ENCODE data around the gene PRELID2.
"Not testable (repeated sequence)": the region's sequence is repeated elsewhere in the genome, so short reads cannot be mapped to it uniquely, and the experiment has no call there.

Gene PRELID2

GRCh38 chr5:145869753-145870152, 34.6 kb upstream of the PRELID2 start:
- Histone ChIP-seq H3K27ac (ENCODE audit: low read length, poor library complexity, severe bottlenecking) (no peak overlapping the region), H3K79me1 (replicated peaks; ENCODE audit: low read length, poor library complexity, severe bottlenecking) (no peaks in the 10 kb centered on the region), H4K8ac (ENCODE audit: low read length) (no peak overlapping the region), H4K91ac (ENCODE audit: low read length) (no peak overlapping the region), H3K4me1 (ENCODE audit: control insufficient read depth, insufficient read depth, low read depth, low read length) (no peaks in the 10 kb centered on the region), H3K9me3 (ENCODE audit: control insufficient read depth, low read length) (no peaks in the 10 kb centered on the region), H2BK5ac (ENCODE audit: low read depth, low read length, poor library complexity, severe bottlenecking) (no peak overlapping the region), H3K27me3 (ENCODE audit: control insufficient read depth in 1 of 2, insufficient read depth in 1 of 2, low read length in 2 of 2) (no peaks in the 10 kb centered on the region), H3K14ac (ENCODE audit: low read length in 2 of 2) (no peak overlapping the region), H3K4me2 (ENCODE audit: low read length, poor library complexity, severe bottlenecking) (no peak overlapping the region), H2BK120ac (ENCODE audit: low read depth, low read length) (no peak overlapping the region), H3K18ac (ENCODE audit: low read depth in 1 of 2, low read length in 2 of 2) (no peak overlapping the region), H3K4ac (ENCODE audit: low read depth in 1 of 2, low read length in 2 of 2) (no peak overlapping the region), H3K23ac (ENCODE audit: low read length in 2 of 2) (no peak overlapping the region), H3K4me3 (ENCODE audit: insufficient read depth in 1 of 2, low read depth in 1 of 2, low read length in 2 of 2) (no peak overlapping the region), H3K36me3 (ENCODE audit: control insufficient read depth in 1 of 2, insufficient read depth in 2 of 2, low read depth in 1 of 2, low read length in 2 of 2) (no peaks in the 10 kb centered on the region), H2AFZ (ENCODE audit: low read depth, low read length) (no peak overlapping the region), H2BK12ac (ENCODE audit: low read length in 2 of 2) (no peak overlapping the region), H2AK5ac (ENCODE audit: low read length, severe bottlenecking) (no peak overlapping the region), H2BK15ac (ENCODE audit: low read depth, poor library complexity, severe bottlenecking) (no peak overlapping the region), H3K9ac (ENCODE audit: low read length) (no peak overlapping the region)
- no peak for DNase-seq
- 95% methylated on average over 3 of the region's 4 CpGs for WGBS

DNA sequence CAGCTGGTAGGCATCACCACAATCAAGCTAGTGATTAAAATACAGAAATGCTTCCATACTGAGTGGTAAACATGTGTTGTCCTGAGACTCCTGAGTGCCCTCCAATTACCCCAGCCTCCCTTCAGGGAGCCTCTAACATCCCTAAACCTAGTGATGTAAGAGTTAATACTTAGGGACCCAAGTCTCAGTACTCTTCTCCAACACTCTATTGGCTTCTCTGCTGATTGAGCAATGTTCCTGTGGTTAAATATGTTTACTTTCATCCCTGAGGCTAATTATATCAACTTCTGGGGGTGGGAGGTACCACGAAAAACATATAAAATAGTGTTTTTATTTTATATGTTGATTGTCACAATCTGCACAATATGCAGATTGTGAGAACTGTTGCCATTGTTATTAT, 32.7 kb upstream of the PRELID2 start:
- DNase-seq = peak; percentile 77
- Histone ChIP-seq H4K8ac (ENCODE audit: low read length) (no peak overlapping the region), H2AK5ac (ENCODE audit: low read length, severe bottlenecking) (no peak overlapping the region), H3K18ac (ENCODE audit: low read depth in 1 of 2, low read length in 2 of 2) (no peak overlapping the region), H2BK12ac (ENCODE audit: low read length in 2 of 2) (no peak overlapping the region), H2BK5ac (ENCODE audit: low read depth, low read length, poor library complexity, severe bottlenecking) (no peak overlapping the region), H3K36me3 (ENCODE audit: control insufficient read depth in 1 of 2, insufficient read depth in 2 of 2, low read depth in 1 of 2, low read length in 2 of 2) (no peaks in the 10 kb centered on the region), H2AFZ (ENCODE audit: low read depth, low read length) (no peak overlapping the region), H3K23ac (ENCODE audit: low read length in 2 of 2) (no peak overlapping the region), H4K91ac (ENCODE audit: low read length) (no peak overlapping the region), H2BK120ac (ENCODE audit: low read depth, low read length) (no peak overlapping the region), H3K27me3 (ENCODE audit: control insufficient read depth in 1 of 2, insufficient read depth in 1 of 2, low read length in 2 of 2) (no peaks in the 10 kb centered on the region), H3K4me1 (ENCODE audit: control insufficient read depth, insufficient read depth, low read depth, low read length) (no peaks in the 10 kb centered on the region), H3K9ac (ENCODE audit: low read length) (no peak overlapping the region), H3K4ac (ENCODE audit: low read depth in 1 of 2, low read length in 2 of 2) (no peak overlapping the region), H3K27ac (ENCODE audit: low read length, poor library complexity, severe bottlenecking) (no peak overlapping the region), H3K14ac (ENCODE audit: low read length in 2 of 2) (no peak overlapping the region), H2BK15ac (ENCODE audit: low read depth, poor library complexity, severe bottlenecking) (no peak overlapping the region), H3K4me3 (ENCODE audit: insufficient read depth in 1 of 2, low read depth in 1 of 2, low read length in 2 of 2) (no peak overlapping the region), H3K9me3 (ENCODE audit: control insufficient read depth, low read length) (no peaks in the 10 kb centered on the region), H3K79me1 (replicated peaks; ENCODE audit: low read length, poor library complexity, severe bottlenecking) (no peaks in the 10 kb centered on the region), H3K4me2 (ENCODE audit: low read length, poor library complexity, severe bottlenecking) (no peak overlapping the region)
- WGBS = no CpG with 5 or more reads among the region's 1 CpG

DNA sequence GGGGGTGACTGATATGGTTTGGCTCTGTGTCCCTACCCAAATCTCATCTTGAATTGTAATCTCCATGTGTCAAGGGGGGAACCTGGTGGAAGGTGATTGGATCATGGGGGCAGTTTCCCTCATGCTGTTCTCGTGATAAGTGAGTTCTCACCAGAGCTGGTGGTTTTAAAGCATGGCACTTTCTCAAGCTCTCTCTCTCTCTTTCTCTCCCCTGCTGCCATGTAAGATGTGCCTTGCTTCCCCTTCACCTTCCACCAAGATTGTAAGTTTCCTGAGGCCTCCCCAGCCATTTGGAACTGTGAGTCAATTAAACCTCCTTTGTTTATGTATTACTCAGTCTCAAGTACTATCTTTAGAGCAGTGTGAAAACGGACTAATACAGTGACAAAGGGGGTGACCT, 29.3 kb upstream of the PRELID2 start:
- WGBS = 53% methylated on average over 2 of the region's 2 CpGs

DNA sequence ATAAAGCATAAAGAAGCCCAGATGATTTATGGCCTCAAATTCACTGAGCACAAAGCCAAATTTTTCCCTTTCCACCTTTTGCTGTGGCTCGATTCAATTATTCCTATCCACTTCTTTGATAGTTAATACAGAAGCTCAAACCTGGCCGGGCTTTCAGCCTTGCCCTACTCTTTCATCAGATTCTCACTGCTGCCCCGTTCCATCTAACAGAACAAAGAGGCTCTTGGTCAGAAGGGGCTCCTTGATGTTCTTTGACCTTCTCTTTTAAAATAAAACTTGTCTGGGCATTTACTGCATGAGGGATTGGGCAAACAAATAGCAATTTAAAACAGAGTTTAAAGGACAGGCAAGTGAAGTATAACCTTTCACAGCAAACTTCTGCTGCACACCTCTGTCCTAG, 27.9 kb upstream of the PRELID2 start:
- Histone ChIP-seq H3K27ac (ENCODE audit: low read length, poor library complexity, severe bottlenecking) (no peak overlapping the region), H3K79me1 (replicated peaks; ENCODE audit: low read length, poor library complexity, severe bottlenecking) (no peaks in the 10 kb centered on the region), H3K18ac (ENCODE audit: low read depth in 1 of 2, low read length in 2 of 2) (no peak overlapping the region), H3K4me2 (ENCODE audit: low read length, poor library complexity, severe bottlenecking) (no peak overlapping the region), H2BK15ac (ENCODE audit: low read depth, poor library complexity, severe bottlenecking) (no peak overlapping the region), H4K8ac (ENCODE audit: low read length) (no peak overlapping the region), H2AK5ac (ENCODE audit: low read length, severe bottlenecking) (no peak overlapping the region), H3K4me3 (ENCODE audit: insufficient read depth in 1 of 2, low read depth in 1 of 2, low read length in 2 of 2) (no peak overlapping the region), H3K23ac (ENCODE audit: low read length in 2 of 2) (no peak overlapping the region), H3K4ac (ENCODE audit: low read depth in 1 of 2, low read length in 2 of 2) (no peak overlapping the region), H3K27me3 (ENCODE audit: control insufficient read depth in 1 of 2, insufficient read depth in 1 of 2, low read length in 2 of 2) (no peaks in the 10 kb centered on the region), H3K9me3 (ENCODE audit: control insufficient read depth, low read length) (no peaks in the 10 kb centered on the region), H3K9ac (ENCODE audit: low read length) (no peak overlapping the region), H4K91ac (ENCODE audit: low read length) (no peak overlapping the region), H2BK12ac (ENCODE audit: low read length in 2 of 2) (no peak overlapping the region), H2AFZ (ENCODE audit: low read depth, low read length) (no peak overlapping the region), H3K14ac (ENCODE audit: low read length in 2 of 2) (no peak overlapping the region), H3K4me1 (ENCODE audit: control insufficient read depth, insufficient read depth, low read depth, low read length) (no peaks in the 10 kb centered on the region), H3K36me3 (ENCODE audit: control insufficient read depth in 1 of 2, insufficient read depth in 2 of 2, low read depth in 1 of 2, low read length in 2 of 2) (no peaks in the 10 kb centered on the region), H2BK5ac (ENCODE audit: low read depth, low read length, poor library complexity, severe bottlenecking) (no peak overlapping the region), H2BK120ac (ENCODE audit: low read depth, low read length) (no peak overlapping the region)
- no peak for DNase-seq
- 88% methylated on average over 3 of the region's 3 CpGs for WGBS

More for the DNA sequence above, 29.3 kb upstream of the PRELID2 start:
- H3K4me3 ChIP-seq (ENCODE audit: insufficient read depth in 1 of 2, low read depth in 1 of 2, low read length in 2 of 2); H3K79me1 ChIP-seq (replicated peaks; ENCODE audit: low read length, poor library complexity, severe bottlenecking); H3K4ac ChIP-seq (ENCODE audit: low read depth in 1 of 2, low read length in 2 of 2); H3K27me3 ChIP-seq (ENCODE audit: control insufficient read depth in 1 of 2, insufficient read depth in 1 of 2, low read length in 2 of 2); H2BK12ac ChIP-seq (ENCODE audit: low read length in 2 of 2); H3K23ac ChIP-seq (ENCODE audit: low read length in 2 of 2); H2AK5ac ChIP-seq (ENCODE audit: low read length, severe bottlenecking); H3K14ac ChIP-seq (ENCODE audit: low read length in 2 of 2); H2BK15ac ChIP-seq (ENCODE audit: low read depth, poor library complexity, severe bottlenecking); H3K4me2 ChIP-seq (ENCODE audit: low read length, poor library complexity, severe bottlenecking); H3K9ac ChIP-seq (ENCODE audit: low read length); H2BK5ac ChIP-seq (ENCODE audit: low read depth, low read length, poor library complexity, severe bottlenecking); H3K9me3 ChIP-seq (ENCODE audit: control insufficient read depth, low read length); H4K8ac ChIP-seq (ENCODE audit: low read length); H3K4me1 ChIP-seq (ENCODE audit: control insufficient read depth, insufficient read depth, low read depth, low read length); DNase-seq; H2BK120ac ChIP-seq (ENCODE audit: low read depth, low read length); H2AFZ ChIP-seq (ENCODE audit: low read depth, low read length); H3K36me3 ChIP-seq (ENCODE audit: control insufficient read depth in 1 of 2, insufficient read depth in 2 of 2, low read depth in 1 of 2, low read length in 2 of 2); H3K18ac ChIP-seq (ENCODE audit: low read depth in 1 of 2, low read length in 2 of 2); H3K27ac ChIP-seq (ENCODE audit: low read length, poor library complexity, severe bottlenecking); H4K91ac ChIP-seq (ENCODE audit: low read length): not testable (repeated sequence)

Measured in mesenchymal stem cell (in vitro differentiated cells and primary cell).